NCI-H2107 (cell line): ENCODE measurements around the gene COQ7.

Experiments
- DNase-seq: peaks from one replicate; lab custom pipeline; 2025; lab: John Stamatoyannopoulos, UW

Gene COQ7

GRCh38 chr16:19067349-19068236, at the start of gene COQ7:
Gene COQ7 (plus strand): TSS chr16:19067614. CDS start chr16:19067665, 51 bp downstream.
- DNase-seq: peak; percentile 96

DNA sequence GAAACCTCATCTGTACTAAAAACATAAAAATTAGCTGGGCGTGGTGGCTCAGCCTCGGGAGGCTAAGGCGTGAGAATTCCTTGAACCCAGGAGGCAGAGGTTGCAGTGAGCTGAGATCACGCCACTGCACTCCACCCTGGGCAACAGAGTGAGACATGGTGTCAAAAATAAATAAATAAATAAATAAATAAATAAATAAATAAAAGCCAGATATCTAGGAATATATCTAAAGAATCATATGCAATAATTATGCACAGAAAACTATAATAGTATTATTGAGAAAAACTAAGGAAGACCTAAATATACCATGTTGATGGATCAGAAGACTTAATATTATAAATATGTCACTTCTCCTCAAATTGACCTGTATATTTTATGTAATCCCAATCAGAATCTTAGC, 46.7 kb upstream of the COQ7 start:
- no peak for DNase-seq

DNA sequence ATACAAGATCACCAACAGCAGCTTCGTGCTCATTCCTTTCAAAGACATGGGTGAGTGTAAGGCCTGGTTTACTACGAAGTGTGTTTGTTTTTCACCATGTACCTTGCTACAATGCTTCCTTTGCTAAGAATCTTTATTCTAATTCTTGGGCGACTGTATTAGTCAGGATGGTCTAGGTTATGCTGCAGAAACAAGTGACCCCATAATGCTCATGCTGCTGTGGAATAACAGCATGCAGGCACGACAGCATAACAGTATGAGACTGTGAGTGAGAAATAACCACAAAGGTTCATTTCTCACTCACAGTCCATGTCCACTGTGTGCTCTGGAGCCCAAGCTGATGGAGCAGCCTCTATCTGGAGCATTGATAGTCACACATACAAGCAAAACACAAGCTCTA, 45.7 kb upstream of the COQ7 start:
- no peak for DNase-seq

GRCh38 chr16:19027416-19027815, 40.0 kb upstream of the COQ7 start:
- DNase-seq: no peak

- no peak for DNase-seq
These were observed 37.4 kb upstream of the COQ7 start for GRCh38 chr16:19029980-19030379.

DNA sequence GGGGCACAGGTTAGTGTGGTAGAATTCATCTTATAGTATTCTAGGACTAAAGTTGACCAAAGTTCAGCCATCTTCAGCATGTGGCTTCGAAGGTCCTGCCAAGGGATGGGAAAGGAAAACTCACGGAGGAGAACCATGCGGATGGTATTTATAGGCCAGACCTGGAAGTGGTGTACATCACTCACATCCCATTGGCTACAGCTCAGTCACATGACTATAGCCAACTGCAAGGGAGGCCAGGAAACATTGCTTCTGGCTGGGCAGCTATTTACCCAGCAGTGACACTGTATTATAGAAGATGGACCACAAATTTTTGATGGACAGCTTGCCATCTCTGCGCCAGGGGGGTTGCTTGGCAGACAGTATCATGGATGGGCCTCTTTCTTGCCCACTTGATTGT, 35.7 kb upstream of the COQ7 start:
- DNase-seq: no peak

DNA sequence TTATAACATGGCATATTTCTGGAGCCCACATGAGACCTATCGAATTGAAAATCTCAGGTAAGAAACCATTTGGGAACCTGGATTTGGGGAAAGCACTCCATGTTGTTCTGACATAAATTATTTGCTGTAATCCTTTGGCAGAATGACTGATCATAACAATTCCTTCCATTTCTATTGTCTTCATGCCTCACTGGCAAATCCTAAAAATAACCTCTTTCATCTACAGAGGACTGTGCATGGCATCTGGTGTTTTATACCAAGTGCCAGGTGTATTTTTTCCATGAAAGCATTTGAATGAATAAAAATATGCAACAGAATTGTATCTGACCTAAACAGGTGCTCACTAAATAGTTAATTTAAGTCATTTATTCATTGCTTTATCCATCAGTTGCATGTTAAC, 33.7 kb upstream of the COQ7 start:
- no peak for DNase-seq

DNA sequence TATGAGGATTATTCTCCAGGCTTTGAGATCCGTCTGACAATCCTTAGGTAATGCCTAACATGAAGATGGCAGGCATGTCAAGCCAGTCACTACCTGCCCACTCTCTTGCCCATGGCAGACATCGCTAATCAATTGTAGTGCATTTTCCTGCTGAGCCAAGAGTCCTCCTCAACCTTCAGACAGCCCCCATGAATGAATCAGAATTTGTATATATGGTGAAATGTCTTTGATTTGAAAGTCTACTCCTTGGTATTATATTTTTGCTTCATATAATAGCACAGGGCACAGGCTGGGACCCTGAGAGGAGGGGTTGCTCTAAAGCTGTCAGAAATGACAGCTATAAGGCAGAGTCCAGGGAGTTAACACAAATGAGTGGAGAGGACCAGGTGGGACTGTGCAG, 27.0 kb upstream of the COQ7 start:
- DNase-seq: no peak

DNA sequence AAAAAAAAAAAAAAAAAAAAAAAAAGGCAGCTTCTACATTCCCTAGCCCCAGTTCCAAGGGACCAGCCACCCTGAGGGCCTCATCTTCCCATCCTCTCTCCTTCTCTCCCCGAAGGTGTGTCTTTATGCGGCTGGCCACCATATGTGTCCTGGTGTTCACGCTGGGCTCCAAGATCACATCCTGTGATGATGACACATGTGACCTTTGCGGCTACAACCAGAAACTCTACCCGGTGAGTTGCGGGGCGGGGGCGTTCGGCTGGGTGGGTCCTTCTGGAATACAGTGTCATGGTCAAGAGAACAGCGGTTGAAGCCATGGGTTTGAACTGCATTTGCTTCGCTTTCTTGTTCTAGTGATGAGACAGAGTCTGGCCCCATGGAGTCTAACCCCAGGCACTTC, 22.6 kb upstream of the COQ7 start:
- DNase-seq: no peak

GRCh38 chr16:19046062-19046461, 21.4 kb upstream of the COQ7 start:
- no peak for DNase-seq

GRCh38 chr16:19062706-19063105, 4.7 kb upstream of the COQ7 start:
- DNase-seq: no peak

GRCh38 chr16:19066988-19067348, 446 bp upstream of the COQ7 start:
- no peak for DNase-seq

GRCh38 chr16:19068237-19068815, 912 bp downstream of the COQ7 start:
- DNase-seq: no peak

DNA sequence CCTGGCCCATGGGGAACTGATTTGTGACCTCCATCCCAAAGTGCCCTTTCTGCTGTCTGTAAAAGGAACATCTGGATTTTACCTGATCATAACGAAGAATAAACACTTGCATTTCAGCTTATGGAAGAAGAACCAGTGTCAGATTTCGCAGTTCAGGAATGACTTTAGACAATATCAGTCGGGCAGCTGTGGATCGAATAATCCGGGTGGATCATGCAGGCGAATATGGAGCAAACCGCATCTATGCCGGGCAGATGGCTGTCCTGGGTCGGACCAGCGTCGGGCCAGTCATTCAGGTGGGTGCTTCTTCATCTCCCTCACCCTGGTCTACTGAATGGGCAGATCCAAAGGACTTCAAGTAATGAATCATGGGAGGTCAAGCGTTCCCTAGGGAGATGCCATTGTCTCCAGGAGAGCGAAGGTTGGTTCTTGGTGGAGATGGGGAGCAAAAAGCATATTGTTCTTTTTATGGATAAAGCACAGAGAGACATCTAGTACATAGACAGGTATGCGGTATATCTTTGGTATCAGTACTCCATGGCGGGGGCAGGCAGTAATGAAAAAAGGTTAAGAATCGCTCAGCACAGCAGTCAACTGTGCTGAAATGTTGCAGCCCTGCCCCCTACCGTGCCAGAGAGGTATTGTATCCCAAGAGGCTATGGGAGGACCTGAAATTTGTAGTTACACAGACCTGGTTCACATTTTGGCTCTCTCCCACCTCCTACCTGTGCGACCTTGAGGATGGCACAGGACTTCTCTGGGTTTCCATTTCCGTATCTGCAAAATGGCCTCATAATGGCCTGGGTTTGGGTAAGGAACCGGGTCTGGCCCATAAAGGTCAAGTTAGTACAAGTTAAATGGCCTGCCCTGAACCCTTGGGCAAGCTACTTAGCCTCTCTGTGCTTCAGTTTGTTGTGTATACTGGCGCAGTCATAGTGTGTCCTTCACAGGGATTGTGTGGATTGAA, 4.7 kb downstream of the COQ7 start:
- no peak for DNase-seq

- DNase-seq: no peak
These were observed 5.9 kb downstream of the COQ7 start for GRCh38 chr16:19073344-19073743.

DNA sequence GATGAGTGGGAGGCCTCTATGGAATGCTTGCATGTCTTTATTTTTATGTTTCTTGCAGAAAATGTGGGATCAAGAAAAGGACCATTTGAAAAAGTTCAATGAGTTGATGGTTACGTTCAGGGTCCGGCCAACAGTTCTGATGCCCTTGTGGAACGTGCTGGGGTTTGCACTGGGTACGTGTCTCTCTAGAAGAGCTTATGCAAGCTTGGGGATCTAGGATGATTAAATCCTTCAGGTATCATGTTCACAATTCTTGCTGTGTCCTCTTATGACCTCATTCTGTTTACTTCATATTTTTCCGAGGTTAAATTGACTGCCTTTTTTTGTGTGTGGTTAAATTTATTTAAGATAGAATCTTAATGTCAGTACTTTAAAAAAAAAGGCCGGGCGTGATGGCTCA, 6.4 kb downstream of the COQ7 start:
- no peak for DNase-seq

DNA sequence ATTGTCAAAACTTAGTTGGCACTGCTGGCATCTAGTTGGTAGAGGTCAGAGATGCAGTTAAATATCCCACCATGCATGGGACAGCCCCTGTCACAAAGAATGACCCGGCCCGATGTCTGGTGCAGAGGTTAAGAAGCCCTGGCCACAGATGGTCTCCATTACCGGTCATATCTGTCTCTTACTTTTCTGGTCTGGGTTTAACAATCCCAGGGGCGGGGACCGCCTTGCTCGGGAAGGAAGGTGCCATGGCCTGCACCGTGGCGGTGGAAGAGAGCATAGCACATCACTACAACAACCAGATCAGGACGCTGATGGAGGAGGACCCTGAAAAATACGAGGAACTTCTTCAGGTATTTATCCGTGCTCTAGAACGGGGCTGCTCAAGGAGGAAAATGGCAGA, 8.1 kb downstream of the COQ7 start:
- no peak for DNase-seq

DNA sequence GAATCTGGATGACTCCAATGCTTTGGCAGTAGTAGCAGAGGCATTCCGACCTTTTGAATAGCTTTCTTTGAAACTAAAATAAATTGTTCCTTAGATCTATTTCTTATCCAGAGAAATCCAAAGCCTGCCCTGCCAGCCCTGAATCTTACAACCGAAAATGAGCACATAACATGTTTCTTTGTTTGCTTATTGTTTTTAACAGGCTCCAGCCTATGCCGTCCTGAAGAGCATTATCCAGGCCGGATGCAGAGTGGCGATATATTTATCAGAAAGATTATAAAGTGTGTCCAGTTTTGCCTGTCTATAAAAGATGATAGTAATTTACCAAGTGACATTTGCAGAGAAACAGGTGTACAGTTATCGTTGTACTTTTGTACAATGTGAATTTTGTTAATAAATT, 10.5 kb downstream of the COQ7 start:
- no peak for DNase-seq

DNA sequence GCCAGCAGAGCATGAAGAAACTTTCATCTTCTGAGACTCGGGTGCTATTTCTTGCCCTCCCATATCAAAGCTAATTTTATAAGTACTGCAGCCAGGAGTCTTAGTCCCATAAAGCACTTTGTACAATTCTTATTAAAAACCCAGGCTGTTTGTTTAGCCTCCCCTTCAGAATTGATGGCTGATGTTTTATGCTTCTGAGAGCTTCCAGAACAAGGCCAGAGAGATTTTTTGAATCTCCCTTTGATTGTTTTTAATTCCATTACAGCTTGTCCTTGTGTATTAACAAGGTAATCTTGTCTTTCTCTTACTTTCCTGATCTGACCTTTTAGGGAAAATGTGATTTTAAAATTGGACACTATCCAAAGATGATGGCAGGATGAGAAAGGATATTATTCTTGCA, 16.3 kb downstream of the COQ7 start:
- DNase-seq: no peak

DNA sequence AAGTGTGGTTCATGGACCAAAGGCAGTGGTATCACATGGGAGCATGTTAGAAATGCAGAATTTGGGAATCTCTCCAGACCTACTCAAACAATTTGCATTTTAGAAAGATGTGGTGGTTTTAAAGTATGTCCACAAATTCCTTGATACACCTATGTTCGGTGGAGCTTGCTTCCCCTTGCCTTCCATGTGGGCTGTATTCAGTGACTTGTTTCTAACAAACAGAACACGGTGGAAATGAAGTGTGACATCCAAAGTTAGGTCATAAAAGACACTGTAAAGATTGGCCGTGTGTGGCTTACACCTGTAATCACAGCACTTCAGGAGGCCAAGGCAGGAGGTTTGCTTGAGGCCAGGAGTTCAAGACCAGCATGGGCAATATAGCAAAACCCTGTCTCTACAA, 16.7 kb downstream of the COQ7 start:
- DNase-seq: no peak

DNA sequence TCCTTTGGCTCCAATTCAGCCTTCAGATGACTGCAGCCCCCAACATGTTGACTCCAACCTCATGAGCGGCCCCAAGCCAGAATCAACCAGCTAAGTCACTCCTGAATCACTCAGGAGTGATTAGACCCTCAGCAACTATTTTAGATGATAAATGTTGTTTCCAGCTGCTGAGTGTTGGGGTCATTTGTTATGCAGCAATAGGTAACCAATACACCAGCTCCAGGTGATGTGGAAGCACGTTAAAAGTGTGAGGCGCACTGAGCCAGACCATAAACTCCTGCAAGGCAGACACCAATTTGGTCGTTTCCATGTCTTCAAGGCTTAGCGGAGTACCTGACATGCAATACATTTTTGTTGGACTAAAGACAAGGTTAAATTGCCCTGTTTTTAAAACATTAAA, 17.5 kb downstream of the COQ7 start:
- DNase-seq: no peak

DNA sequence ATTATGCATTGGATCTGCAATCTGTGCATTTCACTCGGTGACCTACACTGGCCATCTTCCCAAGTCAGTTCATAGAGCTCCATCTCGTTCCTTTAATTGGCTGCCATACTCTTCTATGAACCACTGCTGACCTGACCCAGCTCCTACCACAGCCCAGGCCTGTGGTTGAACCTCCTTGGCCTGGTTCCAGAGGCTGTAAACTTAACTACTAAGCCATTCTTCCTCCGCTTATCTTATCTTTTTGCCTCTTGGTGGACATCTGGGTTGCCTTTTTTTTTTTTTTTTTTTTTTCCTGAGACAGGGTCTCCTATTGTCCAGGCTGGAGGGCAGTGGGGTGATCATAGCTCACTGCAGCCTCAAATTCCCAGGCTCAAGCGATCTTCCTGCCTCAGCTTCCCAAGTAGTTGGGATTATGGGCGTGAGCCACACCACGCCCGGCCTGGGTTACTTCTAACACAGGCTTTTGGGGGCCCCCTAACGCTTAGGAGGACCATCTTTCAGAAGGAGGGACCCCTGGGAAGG, 18.3 kb downstream of the COQ7 start:
- DNase-seq: no peak
